ENCODE results near the gene EPN3. TPM values are rescaled to one million over a fixed set of nuclear protein-coding genes. Genes with fewer than 3 reads are reported as not detected.

EPN3 gene
- total and polyA plus RNA-seq, 2 donors from 2014 or later: 5.0 to 28.7 TPM

DNA sequence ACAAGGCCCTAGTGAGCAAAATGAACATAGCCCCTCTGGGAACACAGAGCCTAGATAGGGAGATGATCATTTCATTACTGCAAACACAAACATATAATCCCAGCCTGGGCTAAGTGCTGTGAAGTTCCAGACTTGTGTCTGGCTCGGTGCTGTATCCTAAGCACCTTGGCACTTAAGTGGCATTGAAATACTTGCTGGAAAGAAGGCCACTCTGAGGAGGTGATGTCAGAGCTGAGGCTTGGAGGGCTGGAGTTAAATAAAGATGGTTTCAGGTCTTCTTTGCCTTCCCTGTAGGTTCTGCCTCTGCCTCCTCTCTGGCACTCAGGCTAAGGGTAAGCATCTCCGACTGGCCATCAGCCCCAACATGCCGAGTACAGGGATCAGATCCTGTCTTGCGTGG lies 25.6 kb downstream of the EPN3 start:
- H3K4me1 ChIP-seq (ENCODE audit: control insufficient read depth in 2 of 3, insufficient read depth in 2 of 3, low read depth in 1 of 3, low read length in 3 of 3): peaks cover 0 to 8% (median 7%) of the 10 kb centered on the region in 3 donors
- peaks cover 0 to 15% (median 4%) of the 10 kb centered on the region in 3 donors for H3K36me3 ChIP-seq (ENCODE audit: control insufficient read depth in 2 of 3, insufficient read depth in 3 of 3, low read length in 3 of 3)
- H3K9ac ChIP-seq (ENCODE audit: low read length in 3 of 3): no peak overlapping the region
- no peak for TF ChIP-seq CTCF (IDR thresholded peaks at IDR 0.05; ENCODE audit: borderline replicate concordance, extremely low read depth, insufficient read depth)
- DNase-seq: no peak
- intact Hi-C loops (cut with DNase I): loop anchor here (10.0 kb wide), 1 partner anchor 117 kb away; no protein-coding TSS in a partner anchor
- H3K4me3 ChIP-seq (ENCODE audit: low read length in 3 of 3): no peak overlapping the region
- H3K27me3 ChIP-seq (ENCODE audit: control insufficient read depth, insufficient read depth, low read length): peaks cover 5% of the 10 kb centered on the region
- H3K27ac ChIP-seq (ENCODE audit: low read depth in 2 of 2, low read length in 2 of 2): no peak overlapping the region
- no peak for FAIRE-seq
- H3K9me3 ChIP-seq (ENCODE audit: control insufficient read depth in 2 of 3, insufficient read depth in 1 of 3, low read length in 3 of 3): no peaks in the 10 kb centered on the region

- Histone ChIP-seq H3K9ac (ENCODE audit: low read length in 3 of 3) (no peak overlapping the region), H3K27me3 (ENCODE audit: control insufficient read depth, insufficient read depth, low read length) (peaks cover 8% of the 10 kb centered on the region), H3K4me3 (ENCODE audit: low read length in 3 of 3) (no peak overlapping the region), H3K9me3 (ENCODE audit: control insufficient read depth in 2 of 3, insufficient read depth in 1 of 3, low read length in 3 of 3) (no peaks in the 10 kb centered on the region), H3K4me1 (ENCODE audit: control insufficient read depth in 2 of 3, insufficient read depth in 2 of 3, low read depth in 1 of 3, low read length in 3 of 3) (peaks cover 0 to 8% (median 7%) of the 10 kb centered on the region in 3 donors), H3K36me3 (ENCODE audit: control insufficient read depth in 2 of 3, insufficient read depth in 3 of 3, low read length in 3 of 3) (peaks cover 0 to 15% (median 4%) of the 10 kb centered on the region in 3 donors), H3K27ac (ENCODE audit: low read depth in 2 of 2, low read length in 2 of 2) (no peak overlapping the region)
- intact Hi-C loops (cut with DNase I): loop anchor here (10.0 kb wide), 1 partner anchor 116 kb away; no protein-coding TSS in a partner anchor
- TF ChIP-seq CTCF (IDR thresholded peaks at IDR 0.05; ENCODE audit: borderline replicate concordance, extremely low read depth, insufficient read depth): no peak
- DNase-seq (no peak), FAIRE-seq (no peak)
Observed at GRCh38 chr17:50558581-50558940, 26.0 kb downstream of the EPN3 start.

- H3K27ac ChIP-seq (ENCODE audit: low read depth in 2 of 2, low read length in 2 of 2): no peak overlapping the region
- H3K36me3 ChIP-seq (ENCODE audit: control insufficient read depth in 2 of 3, insufficient read depth in 3 of 3, low read length in 3 of 3): peaks cover 0 to 15% (median 4%) of the 10 kb centered on the region in 3 donors
- peak in 3 of 5 donors; percentile 57 to 79 (median 70) for DNase-seq
- FAIRE-seq: no peak
- H3K9ac ChIP-seq (ENCODE audit: low read length in 3 of 3): no peak overlapping the region
- no peaks in the 10 kb centered on the region for H3K9me3 ChIP-seq (ENCODE audit: control insufficient read depth in 2 of 3, insufficient read depth in 1 of 3, low read length in 3 of 3)
- H3K4me1 ChIP-seq (ENCODE audit: control insufficient read depth in 2 of 3, insufficient read depth in 2 of 3, low read depth in 1 of 3, low read length in 3 of 3): peaks cover 0 to 8% (median 7%) of the 10 kb centered on the region in 3 donors
- no peak overlapping the region for H3K4me3 ChIP-seq (ENCODE audit: low read length in 3 of 3)
- TF ChIP-seq CTCF (IDR thresholded peaks at IDR 0.05; ENCODE audit: borderline replicate concordance, extremely low read depth, insufficient read depth): no peak
- H3K27me3 ChIP-seq (ENCODE audit: control insufficient read depth, insufficient read depth, low read length): peaks cover 8% of the 10 kb centered on the region
- intact Hi-C loops (cut with DNase I): loop anchor here (10.0 kb wide), 1 partner anchor 116 kb away; no protein-coding TSS in a partner anchor
Observed at GRCh38 chr17:50558941-50559614, 26.5 kb downstream of the EPN3 start.
